Fibroblast of lung (primary cell): Measurements from ENCODE around the gene CAMSAP3. TPM values are rescaled to one million over a fixed set of nuclear protein-coding genes. Genes with fewer than 3 reads are reported as not detected.

Source experiments
- DNase-seq, 2 donors: peaks; one replicate each; pipeline versions ENCODE4 v3.0.0 to v3.0.0-alpha.2; 2010; ENCODE audit warnings: low read depth in 2 of 2
- H2AFZ ChIP-seq: 2 replicates; pipeline ENCODE4 v1.5.1; 2012; ENCODE audit warnings: low read length, control low read depth, inconsistent platforms
- H3K27ac ChIP-seq: 2 replicates; pipeline ENCODE4 v1.5.1; 2011; ENCODE audit warnings: low read length, control low read depth; ENCODE audit not compliant: insufficient read depth
- H3K27me3 ChIP-seq: 2 replicates; pipeline ENCODE4 v1.5.1; 2011; ENCODE audit warnings: mild to moderate bottlenecking, low read length; ENCODE audit not compliant: control insufficient read depth, insufficient read depth
- H3K36me3 ChIP-seq: 2 replicates; pipeline ENCODE4 v1.5.1; 2011; ENCODE audit warnings: low read length; ENCODE audit not compliant: control insufficient read depth, insufficient read depth
- H3K4me1 ChIP-seq: 2 replicates; pipeline ENCODE4 v1.5.1; 2011; ENCODE audit warnings: low read length; ENCODE audit not compliant: control insufficient read depth, insufficient read depth; ENCODE audit errors: extremely low read depth
- H3K4me2 ChIP-seq: 2 replicates; pipeline ENCODE4 v1.5.1; 2011; ENCODE audit warnings: low read length, control low read depth; ENCODE audit not compliant: insufficient read depth; ENCODE audit errors: extremely low read depth
- H3K4me3 ChIP-seq, 4 experiments: fragments of 200-600 bp in 1 of 4; sonication (generic) in 1 of 4; replicated peaks in 1 of 4; 2 replicates each; pipeline ENCODE4 v1.5.1; 2011 to 2016; ENCODE audit warnings: low read length in 4 of 4, low read depth in 3 of 4, mild to moderate bottlenecking in 3 of 4, control low read depth in 2 of 4, inconsistent platforms in 1 of 4, mixed read lengths in 1 of 4; ENCODE audit not compliant: insufficient read depth in 1 of 4; ENCODE audit errors: control extremely low read depth in 1 of 4
- H3K79me2 ChIP-seq: 2 replicates; pipeline ENCODE4 v1.5.1; 2012; ENCODE audit warnings: mild to moderate bottlenecking, low read length, inconsistent platforms; ENCODE audit not compliant: control insufficient read depth, insufficient read depth
- H3K9ac ChIP-seq: 2 replicates; pipeline ENCODE4 v1.5.1; 2011; ENCODE audit warnings: mild to moderate bottlenecking, low read length, control low read depth; ENCODE audit not compliant: insufficient read depth
- H3K9me3 ChIP-seq: 2 replicates; pipeline ENCODE4 v1.5.1; 2012; ENCODE audit warnings: low read depth, low read length; ENCODE audit not compliant: control insufficient read depth, insufficient read depth
- H4K20me1 ChIP-seq: 2 replicates; pipeline ENCODE4 v1.5.1; 2011; ENCODE audit warnings: low read length; ENCODE audit not compliant: control insufficient read depth, insufficient read depth; ENCODE audit errors: extremely low read depth
- EZH2 ChIP-seq: IDR thresholded peaks from 2 replicates; pipeline ENCODE4 v1.5.1; 2012; ENCODE audit warnings: low read length, control low read depth, mild to moderate bottlenecking; ENCODE audit errors: missing control alignments
- polyA plus RNA-seq, 2 donors: library from polyadenylated mRNA; depleted of rRNA in 1 of 2; stranded (reverse) in 1 of 2; unstranded in 1 of 2; fragments of >200 nt; gene quantifications; 2 replicates each; pipeline ENCODE4 v1.2.1, GENCODE V29; 2011 to 2012; ENCODE audit warnings: missing spikeins in 1 of 2
- total RNA-seq: library from RNA; depleted of rRNA; stranded (reverse); fragments of >200 nt; gene quantifications from 2 replicates; pipeline ENCODE4 v1.2.1, GENCODE V29; 2014
- TF ChIP-seq, protein P1 (sequence below), 2 donors: IDR thresholded peaks in 1 of 2; conservative IDR thresholded peaks in 1 of 2; 1 replicate in 1 of 2; 2 replicates in 1 of 2; pipeline ENCODE4 v1.5.1; 2011 to 2012; ENCODE audit warnings: low read length in 2 of 2, control low read depth in 1 of 2, inconsistent platforms in 1 of 2, low read depth in 1 of 2, mild to moderate bottlenecking in 1 of 2

Gene CAMSAP3
- total and polyA plus RNA-seq, 2 donors (not counting 1 experiment from before 2014, with no cell fraction given) = not detected

DNA sequence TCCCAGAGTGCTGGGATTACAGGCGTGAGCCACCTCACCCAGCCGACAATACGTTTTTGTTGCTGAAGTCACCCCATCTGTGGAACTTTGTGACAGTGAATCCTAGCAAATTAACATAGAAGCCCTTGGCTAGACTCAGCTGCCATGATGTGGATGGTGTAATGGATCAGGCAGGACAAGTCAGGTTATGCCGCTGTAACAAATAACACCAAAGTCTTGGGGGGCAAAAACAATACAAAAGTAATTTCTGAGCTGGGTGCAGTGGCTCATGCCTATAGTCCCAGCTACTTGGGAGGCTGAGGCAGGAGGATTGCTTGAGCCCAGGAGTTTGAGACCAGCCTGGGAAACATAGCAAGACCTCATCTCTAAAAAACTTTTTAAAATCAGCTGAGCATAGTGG is 30.8 kb upstream of the CAMSAP3 start:
- Histone ChIP-seq H4K20me1 (no peaks in the 10 kb centered on the region), H3K9ac (no peak overlapping the region), H3K4me3 (no peak overlapping the region), H3K79me2 (no peaks in the 10 kb centered on the region), H3K27ac (no peak overlapping the region), H3K27me3 (no peaks in the 10 kb centered on the region), H3K36me3 (peaks cover 4% of the 10 kb centered on the region), H3K4me2 (no peak overlapping the region), H3K4me1 (no peaks in the 10 kb centered on the region), H3K9me3 (no peaks in the 10 kb centered on the region), H2AFZ (no peak overlapping the region)
- TF ChIP-seq, protein P1, sequence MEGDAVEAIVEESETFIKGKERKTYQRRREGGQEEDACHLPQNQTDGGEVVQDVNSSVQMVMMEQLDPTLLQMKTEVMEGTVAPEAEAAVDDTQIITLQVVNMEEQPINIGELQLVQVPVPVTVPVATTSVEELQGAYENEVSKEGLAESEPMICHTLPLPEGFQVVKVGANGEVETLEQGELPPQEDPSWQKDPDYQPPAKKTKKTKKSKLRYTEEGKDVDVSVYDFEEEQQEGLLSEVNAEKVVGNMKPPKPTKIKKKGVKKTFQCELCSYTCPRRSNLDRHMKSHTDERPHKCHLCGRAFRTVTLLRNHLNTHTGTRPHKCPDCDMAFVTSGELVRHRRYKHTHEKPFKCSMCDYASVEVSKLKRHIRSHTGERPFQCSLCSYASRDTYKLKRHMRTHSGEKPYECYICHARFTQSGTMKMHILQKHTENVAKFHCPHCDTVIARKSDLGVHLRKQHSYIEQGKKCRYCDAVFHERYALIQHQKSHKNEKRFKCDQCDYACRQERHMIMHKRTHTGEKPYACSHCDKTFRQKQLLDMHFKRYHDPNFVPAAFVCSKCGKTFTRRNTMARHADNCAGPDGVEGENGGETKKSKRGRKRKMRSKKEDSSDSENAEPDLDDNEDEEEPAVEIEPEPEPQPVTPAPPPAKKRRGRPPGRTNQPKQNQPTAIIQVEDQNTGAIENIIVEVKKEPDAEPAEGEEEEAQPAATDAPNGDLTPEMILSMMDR (conservative IDR thresholded peaks at IDR 0.05 in 1 of 2, IDR thresholded peaks at IDR 0.05 in 1 of 2; ENCODE audit: low read depth in 1 of 2, low read length in 2 of 2) = no peak
- TF ChIP-seq EZH2 = no peak
- no peak for DNase-seq

- DNase-seq = no peak
- Histone ChIP-seq H3K4me2 (no peak overlapping the region), H3K9me3 (no peaks in the 10 kb centered on the region), H3K4me1 (no peaks in the 10 kb centered on the region), H3K27me3 (no peaks in the 10 kb centered on the region), H3K4me3 (no peak overlapping the region), H3K79me2 (no peaks in the 10 kb centered on the region), H4K20me1 (no peaks in the 10 kb centered on the region), H3K9ac (no peak overlapping the region), H2AFZ (no peak overlapping the region), H3K36me3 (peaks cover 4% of the 10 kb centered on the region), H3K27ac (no peak overlapping the region)
- no peak for TF ChIP-seq EZH2
- TF ChIP-seq, protein P1 (conservative IDR thresholded peaks at IDR 0.05 in 1 of 2, IDR thresholded peaks at IDR 0.05 in 1 of 2; ENCODE audit: low read depth in 1 of 2, low read length in 2 of 2) = no peak
Observed at GRCh38 chr19:7565332-7565731, 30.3 kb upstream of the CAMSAP3 start.

DNA sequence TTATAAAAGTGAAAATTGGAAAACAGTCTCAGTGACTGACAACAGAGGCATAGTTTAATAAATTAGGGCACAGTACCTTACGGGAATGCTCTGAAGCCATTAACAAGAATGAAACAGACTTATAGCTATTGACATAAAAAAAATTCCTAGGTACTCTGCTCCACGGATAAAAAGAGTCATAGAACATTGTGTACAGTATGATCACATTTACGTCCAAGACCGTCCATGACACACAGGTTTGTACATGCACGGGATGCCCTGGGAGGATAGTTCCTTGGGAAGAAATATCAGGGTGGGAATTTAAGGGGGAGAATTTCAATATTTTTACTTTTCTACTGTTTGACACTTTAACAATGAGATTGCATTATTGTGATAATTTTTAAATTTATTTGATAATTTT is 24.9 kb upstream of the CAMSAP3 start:
- Histone ChIP-seq H3K27ac (no peak overlapping the region), H3K36me3 (no peaks in the 10 kb centered on the region), H3K9me3 (no peaks in the 10 kb centered on the region), H3K4me2 (no peak overlapping the region), H3K4me1 (no peaks in the 10 kb centered on the region), H3K27me3 (no peaks in the 10 kb centered on the region), H4K20me1 (no peaks in the 10 kb centered on the region), H3K4me3 (no peak overlapping the region), H3K79me2 (no peaks in the 10 kb centered on the region), H3K9ac (no peak overlapping the region), H2AFZ (no peak overlapping the region)
- TF ChIP-seq, protein P1 (conservative IDR thresholded peaks at IDR 0.05 in 1 of 2, IDR thresholded peaks at IDR 0.05 in 1 of 2; ENCODE audit: low read depth in 1 of 2, low read length in 2 of 2) = no peak
- no peak for TF ChIP-seq EZH2
- DNase-seq = no peak
